Measurements from ENCODE around the gene AKAP13. TPM values are rescaled to one million over a fixed set of nuclear protein-coding genes. Genes with fewer than 3 reads are reported as not detected.

The AKAP13 gene
- total RNA-seq, 1 experiment from 2014 or later: 75.3 TPM

- no peak overlapping the region for H3K4me3 ChIP-seq
- 0 out of 2 replicates have a peak, but pooled peaks cover 8% of the 10 kb centered on the region for H3K4me1 ChIP-seq
- H3K27me3 ChIP-seq: no peaks in the 10 kb centered on the region
- DNase-seq: no peak
- no peaks in the 10 kb centered on the region for H3K9me3 ChIP-seq (replicated peaks)
- H3K27ac ChIP-seq: no peak overlapping the region
- H3K36me3 ChIP-seq: peaks cover 4% of the 10 kb centered on the region; the same call in 1 of the 2 replicates
These were observed 229.1 kb downstream of the AKAP13 start for GRCh38 chr15:85609492-85609891.

DNA sequence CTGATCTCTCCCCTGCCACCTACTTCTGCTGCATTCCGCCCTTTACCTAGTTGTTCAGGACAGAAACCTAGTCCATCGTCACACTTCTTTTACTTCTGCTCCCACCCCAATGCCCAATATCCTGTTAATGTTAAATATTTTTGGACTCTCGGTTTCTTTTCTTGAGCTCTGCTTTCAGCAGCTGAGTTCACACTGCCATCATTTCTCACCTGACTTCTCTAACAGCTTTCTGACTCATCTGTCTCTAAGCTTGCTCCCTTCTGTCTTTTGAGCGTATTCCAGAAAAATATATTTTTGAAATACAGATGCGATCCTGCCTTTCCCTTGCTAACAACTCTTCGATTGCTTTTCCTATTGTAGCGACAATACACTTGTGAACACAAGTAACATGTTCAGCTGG, 231.0 kb downstream of the AKAP13 start:
- Histone ChIP-seq H3K27me3 (no peaks in the 10 kb centered on the region), H3K4me3 (no peak overlapping the region), H3K4me1 (0 out of 2 replicates have a peak, but pooled peaks cover 8% of the 10 kb centered on the region), H3K27ac (no peak overlapping the region), H3K9me3 (replicated peaks) (no peaks in the 10 kb centered on the region), H3K36me3 (peaks cover 4% of the 10 kb centered on the region; the same call in 1 of the 2 replicates)
- no peak for DNase-seq

DNA sequence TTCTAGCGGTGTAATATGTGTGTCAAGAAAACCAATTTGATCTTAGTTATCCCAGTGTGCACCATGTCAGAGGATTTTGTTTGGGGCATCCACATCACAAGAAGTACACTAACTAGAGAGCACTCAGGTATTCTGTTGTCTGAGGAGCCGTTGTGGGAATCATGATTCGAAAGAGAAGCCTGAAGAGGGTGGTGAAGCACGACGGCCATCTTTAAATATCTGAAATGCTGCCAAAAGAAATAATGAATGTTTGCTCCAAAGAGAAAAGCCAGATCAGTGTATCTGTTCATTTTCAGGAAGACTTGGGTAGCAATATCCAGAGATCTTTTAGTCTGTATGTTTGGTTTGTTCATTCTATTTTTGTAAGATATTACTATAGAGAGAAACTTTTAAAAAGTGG, 233.7 kb downstream of the AKAP13 start:
- Histone ChIP-seq H3K4me1 (0 out of 2 replicates have a peak, but pooled peaks cover 4% of the 10 kb centered on the region), H3K27me3 (no peaks in the 10 kb centered on the region), H3K27ac (no peak overlapping the region), H3K9me3 (replicated peaks) (no peaks in the 10 kb centered on the region), H3K36me3 (peaks cover 4% of the 10 kb centered on the region; the same call in 1 of the 2 replicates), H3K4me3 (no peak overlapping the region)
- no peak for DNase-seq

DNA sequence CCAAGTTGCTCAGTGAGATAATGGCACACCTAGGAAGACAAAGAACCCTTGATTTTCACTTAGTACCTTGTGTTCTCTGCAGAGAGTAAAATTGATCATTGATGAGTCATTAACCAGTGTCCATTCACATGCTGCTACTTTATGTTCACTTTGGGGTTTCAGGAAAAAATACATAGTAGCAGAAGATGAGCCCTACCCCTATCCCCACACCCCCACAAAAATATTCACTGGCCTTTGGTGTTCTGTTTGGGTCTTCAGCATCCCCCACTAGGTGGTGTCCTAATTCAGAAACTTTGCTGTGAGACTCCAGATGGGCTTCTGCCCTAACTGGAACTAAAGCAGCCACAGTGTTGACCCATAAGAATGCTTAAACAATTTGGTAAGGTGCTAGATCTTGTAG, 235.5 kb downstream of the AKAP13 start:
- Histone ChIP-seq H3K4me1 (no peaks in the 10 kb centered on the region), H3K36me3 (no peaks in the 10 kb centered on the region), H3K27me3 (no peaks in the 10 kb centered on the region), H3K9me3 (replicated peaks) (no peaks in the 10 kb centered on the region), H3K4me3 (no peak overlapping the region), H3K27ac (no peak overlapping the region)
- DNase-seq: peak; percentile 8 to 43

DNA sequence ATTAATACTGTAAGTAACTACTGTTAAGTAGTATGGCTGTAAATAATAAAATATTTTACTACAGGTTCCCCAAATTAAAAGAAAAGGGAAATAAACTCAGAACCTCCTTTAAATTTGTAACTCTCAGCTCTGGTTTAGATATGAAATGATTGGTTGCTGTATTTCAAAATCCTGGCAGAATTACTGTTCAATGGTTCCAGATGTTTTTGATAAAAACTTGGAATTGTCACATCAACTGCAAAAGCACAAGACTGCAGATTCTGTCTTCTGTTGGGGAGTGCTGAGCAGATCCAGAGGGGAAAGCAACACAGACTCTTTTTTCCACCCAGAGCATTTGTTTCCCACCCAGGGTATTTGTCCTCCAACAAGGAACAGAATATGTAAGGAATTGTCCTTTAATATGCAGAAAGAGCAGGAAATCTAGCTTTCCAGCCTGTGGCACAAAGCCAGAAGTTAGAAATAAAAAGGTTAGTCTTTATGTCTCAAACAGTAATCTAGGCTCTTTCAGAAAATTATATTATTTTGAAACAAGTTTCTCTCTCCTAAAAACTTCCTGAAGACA, 236.2 kb downstream of the AKAP13 start:
- Histone ChIP-seq H3K27me3 (no peaks in the 10 kb centered on the region), H3K4me1 (no peaks in the 10 kb centered on the region), H3K36me3 (no peaks in the 10 kb centered on the region), H3K27ac (no peak overlapping the region), H3K4me3 (no peak overlapping the region), H3K9me3 (replicated peaks) (no peaks in the 10 kb centered on the region)
- DNase-seq: no peak

DNA sequence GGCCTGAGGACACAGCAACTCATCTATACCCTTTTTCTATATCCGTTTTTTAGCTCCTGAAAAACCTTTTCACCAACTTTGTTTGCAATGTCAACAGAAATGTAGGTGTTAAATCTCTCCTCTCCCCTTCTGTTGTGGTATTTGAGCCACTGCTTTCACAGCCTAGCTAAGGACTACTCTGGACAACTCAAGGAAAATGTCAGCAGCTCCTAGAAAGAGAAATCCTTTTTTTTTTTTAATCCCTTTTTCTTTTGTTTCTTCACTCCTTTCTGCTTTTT, 237.8 kb downstream of the AKAP13 start:
- H3K36me3 ChIP-seq: no peaks in the 10 kb centered on the region
- H3K4me3 ChIP-seq: no peak overlapping the region
- H3K27me3 ChIP-seq: no peaks in the 10 kb centered on the region
- H3K27ac ChIP-seq: no peak overlapping the region
- 0 out of 2 replicates have a peak, but pooled peaks cover 2% of the 10 kb centered on the region for H3K4me1 ChIP-seq
- H3K9me3 ChIP-seq (replicated peaks): no peaks in the 10 kb centered on the region
- DNase-seq: no peak

GRCh38 chr15:85618956-85619491, 238.6 kb downstream of the AKAP13 start:
- Histone ChIP-seq H3K27ac (no peak overlapping the region), H3K36me3 (no peaks in the 10 kb centered on the region), H3K4me1 (peaks cover 5% of the 10 kb centered on the region; the same call in 1 of the 2 replicates), H3K9me3 (replicated peaks) (no peaks in the 10 kb centered on the region), H3K27me3 (no peaks in the 10 kb centered on the region), H3K4me3 (no peak overlapping the region)
- DNase-seq: no peak

DNA sequence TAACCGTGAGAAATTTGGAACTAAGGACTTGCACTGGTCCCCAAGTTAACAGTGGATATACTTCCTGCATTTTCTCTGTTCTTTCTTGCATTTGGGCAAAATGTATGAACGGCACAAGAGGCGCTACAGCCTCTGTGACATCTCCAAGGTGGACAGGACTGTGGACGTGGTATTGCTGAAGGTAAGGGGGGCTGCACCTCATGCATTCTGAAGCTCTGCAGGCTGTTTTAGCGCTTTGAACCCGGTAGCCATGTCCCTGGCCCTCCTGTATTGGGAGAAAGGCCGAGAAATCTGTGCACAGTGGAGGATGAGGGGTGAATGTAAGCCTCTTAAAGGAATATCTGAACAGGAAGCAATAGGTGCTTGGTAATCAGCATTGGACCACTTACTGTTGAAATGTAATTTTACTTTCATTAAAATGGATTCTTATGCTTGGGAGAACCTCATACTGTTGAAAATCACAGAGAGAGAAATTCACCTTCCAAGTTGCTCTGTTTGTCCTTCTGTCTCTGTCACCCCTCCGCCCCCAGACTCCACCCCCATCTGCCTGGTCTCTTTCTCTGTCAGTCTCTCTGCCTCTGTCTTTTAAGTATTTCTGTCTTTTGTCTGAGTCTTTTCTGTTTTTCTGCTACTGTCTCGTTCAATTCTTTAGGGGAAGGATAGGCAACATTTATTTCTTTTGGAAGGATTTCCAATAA, 239.7 kb downstream of the AKAP13 start:
- Histone ChIP-seq H3K36me3 (no peaks in the 10 kb centered on the region), H3K4me1 (peaks cover 12% of the 10 kb centered on the region; the same call in 1 of the 2 replicates), H3K27me3 (no peaks in the 10 kb centered on the region), H3K9me3 (replicated peaks) (no peaks in the 10 kb centered on the region), H3K27ac (no peak overlapping the region), H3K4me3 (no peak overlapping the region)
- no peak for DNase-seq

DNA sequence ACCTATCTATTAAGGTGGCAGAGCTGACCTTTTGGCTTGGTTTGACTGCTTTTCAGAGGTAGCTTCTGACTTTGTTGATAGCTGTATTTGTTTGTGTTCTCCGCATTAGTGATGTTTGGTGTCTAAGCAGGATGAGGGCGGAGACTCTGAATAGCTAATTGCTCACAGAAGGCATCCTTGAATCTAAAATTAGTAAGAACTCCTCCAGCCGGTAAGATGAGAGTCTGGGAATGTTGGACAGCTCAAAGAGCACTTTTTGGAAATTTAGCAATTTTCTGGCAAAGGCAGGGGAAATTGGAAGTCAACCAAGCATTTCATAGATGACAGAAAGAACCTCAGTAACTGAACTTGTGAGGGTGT, 240.3 kb downstream of the AKAP13 start:
- no peak overlapping the region for H3K4me3 ChIP-seq
- H3K4me1 ChIP-seq: peaks cover 13% of the 10 kb centered on the region; the same call in 1 of the 2 replicates
- H3K9me3 ChIP-seq (replicated peaks): no peaks in the 10 kb centered on the region
- H3K27me3 ChIP-seq: no peaks in the 10 kb centered on the region
- DNase-seq: no peak
- no peak overlapping the region for H3K27ac ChIP-seq
- no peaks in the 10 kb centered on the region for H3K36me3 ChIP-seq

DNA sequence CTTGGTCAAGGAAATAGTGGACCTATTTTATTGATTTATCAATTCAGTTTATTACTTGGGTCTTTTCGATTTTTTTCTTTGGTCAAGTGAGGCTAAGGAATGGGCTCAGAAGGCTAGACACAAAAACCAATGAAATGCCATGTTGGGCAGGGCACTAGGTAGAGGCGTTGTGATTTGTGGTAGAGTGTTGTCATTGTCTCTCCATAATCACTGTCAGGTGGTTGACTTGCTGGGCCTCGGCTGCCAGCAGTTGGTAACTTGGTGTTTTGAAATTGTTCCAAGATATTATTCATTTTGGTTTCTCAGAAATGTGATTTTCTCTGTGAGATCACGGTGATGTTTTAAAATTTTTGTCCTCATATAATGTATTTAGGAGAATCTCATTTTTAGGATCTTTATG, 240.7 kb downstream of the AKAP13 start:
- H3K36me3 ChIP-seq: no peaks in the 10 kb centered on the region
- no peaks in the 10 kb centered on the region for H3K27me3 ChIP-seq
- no peak for DNase-seq
- H3K4me1 ChIP-seq: peaks cover 17% of the 10 kb centered on the region
- no peak overlapping the region for H3K27ac ChIP-seq
- H3K4me3 ChIP-seq: no peak overlapping the region
- H3K9me3 ChIP-seq (replicated peaks): no peaks in the 10 kb centered on the region

GRCh38 chr15:85622221-85622831, 241.9 kb downstream of the AKAP13 start:
- no peak for DNase-seq
- Histone ChIP-seq H3K27ac (no peak overlapping the region), H3K27me3 (no peaks in the 10 kb centered on the region), H3K4me1 (peaks cover 21% of the 10 kb centered on the region), H3K4me3 (no peak overlapping the region), H3K36me3 (peaks cover 6% of the 10 kb centered on the region), H3K9me3 (replicated peaks) (no peaks in the 10 kb centered on the region)

- no peaks in the 10 kb centered on the region for H3K9me3 ChIP-seq (replicated peaks)
- no peak for DNase-seq
- H3K4me3 ChIP-seq: no peak overlapping the region
- H3K27me3 ChIP-seq: no peaks in the 10 kb centered on the region
- H3K4me1 ChIP-seq: peaks cover 21% of the 10 kb centered on the region
- H3K27ac ChIP-seq: no peak overlapping the region
- H3K36me3 ChIP-seq: peaks cover 6% of the 10 kb centered on the region
These were observed 243.1 kb downstream of the AKAP13 start for GRCh38 chr15:85623315-85624049.

- peaks cover 21% of the 10 kb centered on the region for H3K4me1 ChIP-seq
- H3K36me3 ChIP-seq: peaks cover 6% of the 10 kb centered on the region
- H3K27me3 ChIP-seq: no peaks in the 10 kb centered on the region
- H3K27ac ChIP-seq: no peak overlapping the region
- no peaks in the 10 kb centered on the region for H3K9me3 ChIP-seq (replicated peaks)
- no peak overlapping the region for H3K4me3 ChIP-seq
- peak in 1 of 2 experiments; percentile 20 for DNase-seq
These were observed 243.9 kb downstream of the AKAP13 start for GRCh38 chr15:85624291-85624801.

DNA sequence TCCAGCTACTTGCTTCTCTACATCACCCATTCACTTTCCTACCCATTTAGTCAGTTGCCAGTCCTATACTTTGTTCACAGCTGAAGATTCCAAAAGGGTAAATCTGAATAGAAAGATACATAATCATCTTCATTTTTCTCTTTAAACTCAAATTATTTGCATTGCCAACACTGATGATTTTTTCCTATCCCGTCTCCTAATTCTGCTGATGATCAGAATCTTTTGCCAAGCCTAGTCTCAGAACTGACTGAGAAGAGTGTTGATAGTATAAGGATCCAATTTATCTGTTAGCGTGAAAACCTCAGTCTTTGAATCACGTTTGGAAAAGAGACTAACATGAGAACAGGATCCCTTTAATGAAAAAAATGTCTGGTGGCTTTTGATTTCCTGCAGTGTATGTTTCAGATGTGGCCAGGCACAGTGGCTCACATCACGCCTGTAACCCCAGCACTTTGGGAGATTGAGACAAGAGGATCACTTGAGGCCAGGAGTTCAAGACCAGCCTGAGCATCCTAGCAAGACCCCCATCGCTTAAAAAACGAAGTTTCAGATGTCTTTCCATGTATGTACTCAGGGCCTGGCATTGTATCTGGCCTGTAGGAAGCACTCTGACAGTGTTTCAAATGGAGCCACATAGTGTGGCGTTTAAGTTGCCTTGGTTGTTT, 244.9 kb downstream of the AKAP13 start:
- no peak overlapping the region for H3K27ac ChIP-seq
- peaks cover 21% of the 10 kb centered on the region for H3K4me1 ChIP-seq
- H3K27me3 ChIP-seq: no peaks in the 10 kb centered on the region
- peaks cover 6% of the 10 kb centered on the region for H3K36me3 ChIP-seq
- DNase-seq: no peak
- no peak overlapping the region for H3K4me3 ChIP-seq
- no peaks in the 10 kb centered on the region for H3K9me3 ChIP-seq (replicated peaks)

Measured in SJCRH30 (cell line).